Fibroblast of lung (primary cell): ENCODE data around the gene MKLN1. TPM values are rescaled to one million over a fixed set of nuclear protein-coding genes. Genes with fewer than 3 reads are reported as not detected.

Source experiments
- DNase-seq, 2 donors: peaks; one replicate each; pipeline versions ENCODE4 v3.0.0 to v3.0.0-alpha.2; 2010; ENCODE audit warnings: low read depth in 2 of 2
- H2AFZ ChIP-seq: 2 replicates; pipeline ENCODE4 v1.5.1; 2012; ENCODE audit warnings: low read length, control low read depth, inconsistent platforms
- H3K27ac ChIP-seq: 2 replicates; pipeline ENCODE4 v1.5.1; 2011; ENCODE audit warnings: low read length, control low read depth; ENCODE audit not compliant: insufficient read depth
- H3K27me3 ChIP-seq: 2 replicates; pipeline ENCODE4 v1.5.1; 2011; ENCODE audit warnings: mild to moderate bottlenecking, low read length; ENCODE audit not compliant: control insufficient read depth, insufficient read depth
- H3K36me3 ChIP-seq: 2 replicates; pipeline ENCODE4 v1.5.1; 2011; ENCODE audit warnings: low read length; ENCODE audit not compliant: control insufficient read depth, insufficient read depth
- H3K4me1 ChIP-seq: 2 replicates; pipeline ENCODE4 v1.5.1; 2011; ENCODE audit warnings: low read length; ENCODE audit not compliant: control insufficient read depth, insufficient read depth; ENCODE audit errors: extremely low read depth
- H3K4me2 ChIP-seq: 2 replicates; pipeline ENCODE4 v1.5.1; 2011; ENCODE audit warnings: low read length, control low read depth; ENCODE audit not compliant: insufficient read depth; ENCODE audit errors: extremely low read depth
- H3K4me3 ChIP-seq, 4 experiments: fragments of 200-600 bp in 1 of 4; sonication (generic) in 1 of 4; replicated peaks in 1 of 4; 2 replicates each; pipeline ENCODE4 v1.5.1; 2011 to 2016; ENCODE audit warnings: low read length in 4 of 4, low read depth in 3 of 4, mild to moderate bottlenecking in 3 of 4, control low read depth in 2 of 4, inconsistent platforms in 1 of 4, mixed read lengths in 1 of 4; ENCODE audit not compliant: insufficient read depth in 1 of 4; ENCODE audit errors: control extremely low read depth in 1 of 4
- H3K79me2 ChIP-seq: 2 replicates; pipeline ENCODE4 v1.5.1; 2012; ENCODE audit warnings: mild to moderate bottlenecking, low read length, inconsistent platforms; ENCODE audit not compliant: control insufficient read depth, insufficient read depth
- H3K9ac ChIP-seq: 2 replicates; pipeline ENCODE4 v1.5.1; 2011; ENCODE audit warnings: mild to moderate bottlenecking, low read length, control low read depth; ENCODE audit not compliant: insufficient read depth
- H3K9me3 ChIP-seq: 2 replicates; pipeline ENCODE4 v1.5.1; 2012; ENCODE audit warnings: low read depth, low read length; ENCODE audit not compliant: control insufficient read depth, insufficient read depth
- H4K20me1 ChIP-seq: 2 replicates; pipeline ENCODE4 v1.5.1; 2011; ENCODE audit warnings: low read length; ENCODE audit not compliant: control insufficient read depth, insufficient read depth; ENCODE audit errors: extremely low read depth
- CTCF ChIP-seq, 2 donors: IDR thresholded peaks in 1 of 2; conservative IDR thresholded peaks in 1 of 2; 1 replicate in 1 of 2; 2 replicates in 1 of 2; pipeline ENCODE4 v1.5.1; 2011 to 2012; ENCODE audit warnings: low read length in 2 of 2, control low read depth in 1 of 2, inconsistent platforms in 1 of 2, low read depth in 1 of 2, mild to moderate bottlenecking in 1 of 2
- EZH2 ChIP-seq: IDR thresholded peaks from 2 replicates; pipeline ENCODE4 v1.5.1; 2012; ENCODE audit warnings: low read length, control low read depth, mild to moderate bottlenecking; ENCODE audit errors: missing control alignments
- polyA plus RNA-seq, 2 donors: library from polyadenylated mRNA; depleted of rRNA in 1 of 2; stranded (reverse) in 1 of 2; unstranded in 1 of 2; fragments of >200 nt; gene quantifications; 2 replicates each; pipeline ENCODE4 v1.2.1, GENCODE V29; 2011 to 2012; ENCODE audit warnings: missing spikeins in 1 of 2
- total RNA-seq: library from RNA; depleted of rRNA; stranded (reverse); fragments of >200 nt; gene quantifications from 2 replicates; pipeline ENCODE4 v1.2.1, GENCODE V29; 2014

The MKLN1 gene
- total and polyA plus RNA-seq, 2 donors (not counting 1 experiment from before 2014, with no cell fraction given), result 33.9 to 46.4 TPM

DNA sequence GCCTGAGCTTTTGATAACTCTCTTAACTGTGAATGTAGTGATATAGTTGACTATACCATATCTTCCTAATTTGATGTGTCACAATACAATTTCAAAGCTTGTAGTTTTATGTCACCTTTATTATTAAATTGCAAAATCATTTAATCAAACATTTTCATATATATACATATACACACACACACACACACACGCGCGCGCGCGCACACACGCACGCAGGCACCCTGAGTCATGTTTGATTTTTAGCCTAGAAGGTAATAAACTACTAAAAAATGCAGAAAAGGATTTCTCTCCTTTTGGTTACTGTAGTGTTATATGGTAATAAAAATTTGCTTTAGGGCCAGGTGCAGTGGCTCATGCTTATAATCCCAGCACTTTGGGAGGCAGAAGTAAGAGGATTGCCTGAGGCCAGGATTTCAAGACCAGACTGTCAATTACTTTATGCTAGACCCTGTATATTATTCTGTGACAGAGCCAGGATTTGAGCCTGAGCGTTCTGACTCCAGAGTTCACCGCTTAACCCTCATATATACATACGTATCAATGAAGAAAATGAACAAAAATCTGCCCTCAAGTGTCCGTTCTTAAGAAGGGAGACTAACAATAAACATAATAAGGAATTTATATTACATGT lies 139.2 kb downstream of the MKLN1 start:
- Histone ChIP-seq H2AFZ (no peak overlapping the region), H3K27me3 (no peaks in the 10 kb centered on the region), H3K9ac (no peak overlapping the region), H3K4me1 (no peaks in the 10 kb centered on the region), H3K4me3 (no peak overlapping the region), H3K36me3 (peaks cover 10% of the 10 kb centered on the region), H3K27ac (no peak overlapping the region), H3K9me3 (no peaks in the 10 kb centered on the region), H3K79me2 (no peaks in the 10 kb centered on the region), H3K4me2 (no peak overlapping the region), H4K20me1 (no peaks in the 10 kb centered on the region)
- TF ChIP-seq CTCF (conservative IDR thresholded peaks at IDR 0.05 in 1 of 2, IDR thresholded peaks at IDR 0.05 in 1 of 2; ENCODE audit: low read depth in 1 of 2, low read length in 2 of 2) (no peak), EZH2 (no peak)
- DNase-seq, result no peak

DNA sequence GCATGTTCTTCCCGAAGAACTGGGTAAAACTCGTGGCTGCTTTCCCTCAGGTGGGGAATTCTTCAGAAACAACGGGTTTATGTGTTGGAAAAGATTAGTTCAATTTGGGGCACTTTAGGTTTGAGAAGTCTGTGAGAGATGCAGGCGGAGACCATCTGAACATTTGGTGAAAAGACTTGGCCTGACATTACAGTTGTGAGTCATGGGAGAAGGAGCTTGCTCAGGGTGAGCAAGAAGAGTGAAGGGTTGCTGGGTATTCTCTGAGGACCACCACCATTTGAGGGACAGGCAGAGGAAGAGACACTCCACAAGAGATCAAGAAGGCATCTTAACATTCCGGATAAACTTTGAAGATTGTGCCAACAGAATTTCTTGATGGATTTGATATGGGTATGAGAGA lies 140.1 kb downstream of the MKLN1 start:
- H3K4me1 ChIP-seq, result no peaks in the 10 kb centered on the region
- no peak overlapping the region for H3K9ac ChIP-seq
- no peaks in the 10 kb centered on the region for H3K9me3 ChIP-seq
- no peaks in the 10 kb centered on the region for H3K79me2 ChIP-seq
- H3K27me3 ChIP-seq, result no peaks in the 10 kb centered on the region
- H3K4me2 ChIP-seq, result no peak overlapping the region
- H3K27ac ChIP-seq, result no peak overlapping the region
- H4K20me1 ChIP-seq, result no peaks in the 10 kb centered on the region
- no peak overlapping the region for H2AFZ ChIP-seq
- no peak overlapping the region for H3K4me3 ChIP-seq
- DNase-seq, result no peak
- H3K36me3 ChIP-seq, result peaks cover 10% of the 10 kb centered on the region
- no peak for TF ChIP-seq CTCF (conservative IDR thresholded peaks at IDR 0.05 in 1 of 2, IDR thresholded peaks at IDR 0.05 in 1 of 2; ENCODE audit: low read depth in 1 of 2, low read length in 2 of 2)
- TF ChIP-seq EZH2, result no peak

- Histone ChIP-seq H3K27me3 (no peaks in the 10 kb centered on the region), H3K4me1 (no peaks in the 10 kb centered on the region), H3K4me3 (no peak overlapping the region), H3K36me3 (peaks cover 9% of the 10 kb centered on the region), H3K79me2 (no peaks in the 10 kb centered on the region), H3K9ac (no peak overlapping the region), H3K4me2 (no peak overlapping the region), H3K9me3 (no peaks in the 10 kb centered on the region), H4K20me1 (no peaks in the 10 kb centered on the region), H3K27ac (no peak overlapping the region), H2AFZ (no peak overlapping the region)
- no peak for DNase-seq
- TF ChIP-seq CTCF (conservative IDR thresholded peaks at IDR 0.05 in 1 of 2, IDR thresholded peaks at IDR 0.05 in 1 of 2; ENCODE audit: low read depth in 1 of 2, low read length in 2 of 2) (no peak), EZH2 (no peak)
Observed at GRCh38 chr7:131471250-131472004, 143.8 kb downstream of the MKLN1 start.
